GM21619 (cell line): ENCODE measurements around the gene OR1I1.
A peak's percentile ranks its signal among the peaks of the same experiment; 100 is the strongest.

Source experiments
- ATAC-seq: cut with Tn5 transposase; IDR thresholded peaks from one replicate; pipeline ENCODE4 v1.9.1; 2021; ENCODE audit not compliant: unreplicated experiment

OR1I1 gene

GRCh38 chr19:15116856-15117255 is 34.8 kb downstream of the OR1I1 start:
- ATAC-seq: no peak

GRCh38 chr19:15118248-15118647 is 36.2 kb downstream of the OR1I1 start:
- no peak for ATAC-seq

GRCh38 chr19:15118789-15119494 is 36.9 kb downstream of the OR1I1 start:
- no peak for ATAC-seq

GRCh38 chr19:15120135-15121026 is 38.4 kb downstream of the OR1I1 start:
- no peak for ATAC-seq

- no peak for ATAC-seq
Measured at GRCh38 chr19:15122331-15123030, 40.5 kb downstream of the OR1I1 start.

GRCh38 chr19:15123031-15123890 is 41.2 kb downstream of the OR1I1 start:
- no peak for ATAC-seq

- ATAC-seq: no peak
Measured at GRCh38 chr19:15123900-15124299, 41.9 kb downstream of the OR1I1 start.

- ATAC-seq: peak; percentile 7
Measured at GRCh38 chr19:15124572-15125231, 42.7 kb downstream of the OR1I1 start.

- peak; percentile 72 for ATAC-seq
Measured at GRCh38 chr19:15125232-15126067, 43.4 kb downstream of the OR1I1 start.

- ATAC-seq: no peak
Measured at GRCh38 chr19:15126131-15126910, 44.3 kb downstream of the OR1I1 start.

- no peak for ATAC-seq
Measured at GRCh38 chr19:15128162-15128770, 46.3 kb downstream of the OR1I1 start.

- ATAC-seq: no peak
Measured at GRCh38 chr19:15129856-15130585, 48.0 kb downstream of the OR1I1 start.

GRCh38 chr19:15136234-15136954 is 54.4 kb downstream of the OR1I1 start:
- no peak for ATAC-seq

GRCh38 chr19:15137777-15138176 is 55.8 kb downstream of the OR1I1 start:
- no peak for ATAC-seq

- ATAC-seq: no peak
Measured at GRCh38 chr19:15138427-15138826, 56.4 kb downstream of the OR1I1 start.

- ATAC-seq: no peak
Measured at GRCh38 chr19:15141143-15141542, 59.1 kb downstream of the OR1I1 start.

- ATAC-seq: no peak
Measured at GRCh38 chr19:15142313-15142712, 60.3 kb downstream of the OR1I1 start.
